ENCODE results near the gene ZKSCAN8. TPM values are rescaled to one million over a fixed set of nuclear protein-coding genes. Genes with fewer than 3 reads are reported as not detected.

The ZKSCAN8 gene
- total RNA-seq, 1 donor from 2014 or later: 29.8 TPM

DNA sequence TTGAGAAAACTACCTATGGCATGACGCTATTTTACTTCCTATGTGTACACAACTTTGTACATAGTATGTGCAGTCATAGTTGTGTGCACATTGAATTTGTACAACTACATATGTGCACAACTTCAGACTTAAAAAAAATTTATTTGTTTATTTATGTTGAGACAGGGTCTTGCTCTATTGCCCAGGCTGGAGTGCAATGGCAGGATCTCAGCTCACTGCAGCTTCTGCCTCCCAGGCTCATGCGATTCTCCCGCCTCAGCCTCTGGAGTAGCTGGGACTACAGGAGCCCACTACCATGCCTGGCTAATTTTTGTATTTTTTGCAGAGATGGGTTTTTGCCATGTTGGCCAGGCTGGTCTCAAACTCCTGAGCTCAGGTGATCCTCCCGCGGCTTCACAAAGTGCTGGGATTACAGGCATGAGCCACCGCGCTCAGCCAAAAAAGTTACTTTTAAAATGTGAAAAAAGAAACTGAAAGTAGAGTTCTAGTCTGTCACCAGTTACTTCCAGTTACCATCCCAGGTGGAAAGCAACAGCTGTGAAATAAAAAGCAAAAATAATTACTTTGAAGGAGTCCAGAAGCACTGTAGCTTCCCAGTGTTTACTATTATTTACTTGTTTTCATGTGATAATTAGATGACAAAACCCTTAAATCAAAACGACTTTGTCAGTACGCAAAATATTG, 1.7 kb upstream of the ZKSCAN8 start:
- no peak for DNase-seq

DNA sequence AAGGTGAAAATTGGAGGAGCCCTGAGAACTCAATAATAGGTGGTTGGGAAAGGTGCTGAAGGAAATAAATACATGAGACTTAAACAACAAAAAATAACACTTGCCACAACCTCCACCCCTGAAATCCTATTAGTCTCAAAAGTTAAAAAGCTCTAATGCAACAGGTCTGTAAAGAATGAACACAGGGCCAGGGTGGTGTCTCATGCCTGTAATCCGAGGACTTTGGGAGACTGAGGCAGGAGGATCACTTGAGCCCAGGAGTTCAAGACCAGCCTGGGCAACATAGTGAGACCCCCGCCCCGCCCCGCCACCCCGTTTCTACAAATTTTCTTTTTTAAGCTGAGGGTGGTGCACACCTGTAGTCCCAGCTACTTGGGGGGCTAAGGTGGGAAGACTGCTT, 1.1 kb upstream of the ZKSCAN8 start:
- DNase-seq: no peak

DNA sequence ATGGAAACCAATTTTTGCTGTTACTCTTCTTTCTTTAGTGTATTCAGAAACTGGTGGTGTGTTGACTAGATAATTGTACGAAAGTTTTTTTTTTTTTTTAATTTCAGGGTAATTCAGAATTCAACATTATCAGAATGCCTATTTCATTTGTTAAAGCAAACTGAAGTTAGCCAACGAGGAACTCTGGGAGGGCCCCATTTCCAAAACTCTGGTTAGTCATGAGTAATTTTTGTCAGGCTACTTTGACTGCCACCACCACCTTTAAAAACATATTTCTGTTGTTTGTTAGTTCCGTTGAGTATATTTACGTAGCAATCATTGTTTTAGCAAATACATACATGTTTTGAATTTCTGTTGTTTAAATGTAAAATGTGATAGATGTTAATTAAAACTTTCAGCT, 763 bp downstream of the ZKSCAN8 start:
- no peak for DNase-seq

DNA sequence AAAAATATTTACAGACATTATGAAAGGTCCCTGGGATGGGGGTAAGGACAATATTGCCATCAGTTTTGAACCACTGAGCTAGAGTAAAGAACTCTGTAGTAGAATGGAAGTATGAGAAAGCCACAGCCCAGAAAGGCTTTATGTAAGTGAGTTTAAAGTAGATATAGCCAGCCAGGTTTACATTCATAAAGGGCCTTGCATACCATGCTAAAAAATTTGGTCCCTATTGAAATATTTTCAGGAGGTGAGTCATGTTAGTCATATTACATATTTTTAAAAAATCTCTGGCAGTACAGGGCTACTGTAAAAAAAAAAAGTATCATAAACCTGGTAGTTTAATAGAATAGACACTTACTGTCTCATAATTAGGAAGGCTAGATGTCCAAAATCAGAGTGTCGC, 3.5 kb downstream of the ZKSCAN8 start:
- no peak for DNase-seq

DNA sequence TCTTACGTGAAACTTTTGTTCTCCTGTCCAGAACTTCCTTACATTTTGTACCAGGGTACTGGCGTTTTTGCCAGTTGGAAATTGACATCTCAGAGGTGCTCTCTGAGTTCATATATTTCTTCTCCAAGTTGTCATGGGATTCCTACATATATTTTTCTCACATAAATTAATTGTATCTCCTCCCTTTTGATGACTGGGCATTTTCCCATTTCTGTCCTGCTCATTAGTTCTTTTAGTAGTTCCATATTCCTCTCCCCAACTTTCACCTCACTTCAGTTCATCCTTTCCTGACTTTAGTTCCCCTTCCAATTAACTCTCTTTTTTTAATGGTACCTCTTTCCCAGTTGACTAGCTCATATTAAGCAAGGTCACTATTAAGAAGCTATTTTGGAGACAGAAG, 10.8 kb downstream of the ZKSCAN8 start:
- DNase-seq: no peak

DNA sequence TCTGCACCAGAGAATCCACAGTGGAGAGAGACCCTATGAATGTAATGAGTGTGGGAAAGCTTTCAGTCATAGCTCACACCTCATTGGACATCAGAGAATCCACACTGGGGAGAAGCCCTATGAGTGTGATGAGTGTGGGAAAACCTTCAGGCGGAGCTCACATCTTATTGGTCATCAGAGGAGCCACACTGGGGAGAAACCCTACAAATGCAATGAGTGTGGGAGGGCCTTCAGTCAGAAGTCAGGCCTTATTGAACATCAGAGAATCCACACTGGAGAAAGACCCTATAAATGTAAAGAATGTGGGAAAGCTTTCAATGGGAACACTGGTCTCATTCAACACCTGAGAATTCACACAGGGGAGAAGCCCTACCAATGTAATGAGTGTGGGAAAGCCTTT, 11.9 kb downstream of the ZKSCAN8 start:
- DNase-seq: no peak

- no peak for DNase-seq
These were observed 12.7 kb downstream of the ZKSCAN8 start for GRCh38 chr6:28154357-28154756.

GRCh38 chr6:28158318-28158717, 16.6 kb downstream of the ZKSCAN8 start:
- DNase-seq: no peak

GRCh38 chr6:28159029-28159607, 17.4 kb downstream of the ZKSCAN8 start:
- DNase-seq: no peak

GRCh38 chr6:28160233-28160632, 18.6 kb downstream of the ZKSCAN8 start:
- DNase-seq: no peak

- peak; percentile 84 for DNase-seq
These were observed 19.9 kb downstream of the ZKSCAN8 start for GRCh38 chr6:28161410-28162079.

DNA sequence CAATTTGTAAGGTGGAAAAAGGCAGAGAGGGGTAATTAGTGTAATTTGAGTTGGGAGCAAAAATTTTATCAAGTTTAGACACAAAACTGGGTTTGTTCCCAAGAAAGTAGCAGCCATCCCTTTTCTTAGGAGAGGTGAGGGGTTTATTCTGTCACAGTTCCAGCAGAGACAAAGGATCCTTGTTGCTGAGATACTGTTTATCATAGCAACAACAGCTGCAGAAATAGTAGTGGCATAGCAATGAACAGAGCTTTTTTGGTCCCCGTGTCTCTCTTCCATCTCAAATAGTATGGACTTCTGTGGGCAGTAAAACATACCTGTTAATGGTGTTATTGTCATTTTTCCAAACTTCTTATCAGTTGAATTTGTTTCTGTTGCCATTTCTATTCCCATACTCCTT, 23.9 kb downstream of the ZKSCAN8 start:
- peak; percentile 40 for DNase-seq

GRCh38 chr6:28167068-28167467, 25.4 kb downstream of the ZKSCAN8 start:
- no peak for DNase-seq

DNA sequence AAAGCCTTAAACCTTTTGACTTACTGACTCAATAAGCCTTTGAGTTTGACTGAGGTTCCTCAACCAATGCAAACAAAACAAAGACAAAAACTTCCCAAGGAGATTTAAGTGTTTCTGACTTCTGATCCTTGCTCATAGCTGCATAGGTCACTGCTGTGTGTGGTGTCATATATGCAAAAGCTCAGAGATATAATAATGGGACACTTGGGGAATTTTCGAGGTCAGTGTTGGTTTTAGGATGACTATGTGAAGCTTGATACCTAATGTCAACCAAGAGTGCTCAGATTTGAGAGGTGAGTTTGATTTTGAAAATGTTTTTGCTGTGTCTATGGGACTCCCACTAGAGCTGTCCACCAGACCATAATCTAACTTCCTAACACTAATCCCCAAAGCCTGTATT, 26.2 kb downstream of the ZKSCAN8 start:
- DNase-seq: no peak

- DNase-seq: no peak
These were observed 29.6 kb downstream of the ZKSCAN8 start for GRCh38 chr6:28171271-28171670.

DNA sequence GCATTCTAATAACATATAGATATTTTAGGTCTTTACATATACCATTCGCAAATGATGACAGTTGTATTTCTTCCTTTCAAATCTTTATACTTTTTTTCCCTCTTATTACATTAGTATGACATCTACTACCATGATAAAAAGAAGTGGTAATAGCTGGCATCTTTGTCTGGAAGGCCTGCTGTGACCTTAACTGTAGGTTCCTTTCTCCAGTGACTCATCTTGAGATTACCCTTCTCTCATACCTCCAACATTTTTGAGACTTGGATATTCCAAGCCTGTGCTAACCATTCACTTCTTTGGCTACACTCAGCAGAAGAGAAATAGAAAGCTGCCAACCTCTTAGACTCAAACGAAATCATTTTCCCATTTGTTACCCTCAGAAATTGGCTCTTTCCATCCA, 30.3 kb downstream of the ZKSCAN8 start:
- DNase-seq: no peak

DNA sequence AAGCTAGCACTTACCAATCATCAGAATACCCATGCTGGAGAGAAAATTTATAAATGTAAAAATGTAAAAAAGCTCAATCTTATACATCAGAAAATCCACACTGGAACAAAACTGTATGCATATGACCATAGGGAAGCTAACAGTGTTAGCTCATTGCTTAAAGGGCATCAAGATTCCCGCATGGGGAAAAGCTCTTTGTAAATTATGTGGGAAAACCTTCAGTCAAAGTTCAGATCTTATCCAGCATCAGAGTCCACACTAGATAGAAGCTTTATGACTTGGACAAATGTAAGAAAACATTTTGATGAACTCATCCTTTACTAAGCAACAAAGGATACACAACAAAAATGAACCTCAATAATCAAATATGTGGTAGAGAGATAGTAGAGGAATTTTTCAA, 34.7 kb downstream of the ZKSCAN8 start:
- DNase-seq: no peak

GRCh38 chr6:28182255-28182654, 40.6 kb downstream of the ZKSCAN8 start:
- no peak for DNase-seq

DNA sequence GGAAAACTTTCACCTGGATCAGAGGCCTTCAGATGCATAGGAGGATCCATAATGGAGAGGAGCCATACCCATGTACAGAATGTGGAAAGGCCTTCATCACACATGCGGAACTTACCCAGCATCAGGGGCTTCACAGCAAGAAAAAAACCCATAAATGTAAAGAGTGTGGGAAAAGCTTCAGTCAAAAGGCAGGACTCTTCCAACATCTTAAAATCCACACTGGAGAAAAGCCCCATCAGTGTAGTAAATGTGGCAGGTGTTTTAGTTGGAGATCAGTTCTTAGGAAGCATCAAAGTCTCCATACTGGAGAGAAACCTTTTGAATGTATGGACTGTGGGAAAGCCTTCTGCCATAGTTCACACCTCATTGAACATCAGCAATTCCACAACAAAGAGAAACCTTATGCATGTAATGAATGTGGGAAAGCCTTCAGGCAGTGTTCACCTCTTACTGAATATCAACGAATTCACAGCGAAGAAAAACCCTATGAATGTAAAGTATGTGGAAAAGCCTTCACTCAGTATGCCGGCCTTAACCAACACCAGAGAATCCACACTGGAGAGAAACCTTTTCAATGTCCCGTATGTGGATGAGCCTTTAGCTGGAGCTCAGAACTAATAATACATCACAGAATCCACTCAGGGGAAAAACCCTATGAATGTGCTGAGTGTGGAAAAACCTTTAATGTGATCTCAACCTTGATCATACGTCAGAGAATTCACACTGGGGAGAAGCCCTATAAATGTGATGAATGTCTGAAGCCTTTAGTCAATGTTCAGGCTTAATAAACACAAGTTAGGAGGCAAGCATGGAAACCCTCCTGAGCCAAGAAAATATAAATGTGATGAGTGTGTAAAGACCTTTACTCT, 46.7 kb downstream of the ZKSCAN8 start:
- no peak for DNase-seq

DNA sequence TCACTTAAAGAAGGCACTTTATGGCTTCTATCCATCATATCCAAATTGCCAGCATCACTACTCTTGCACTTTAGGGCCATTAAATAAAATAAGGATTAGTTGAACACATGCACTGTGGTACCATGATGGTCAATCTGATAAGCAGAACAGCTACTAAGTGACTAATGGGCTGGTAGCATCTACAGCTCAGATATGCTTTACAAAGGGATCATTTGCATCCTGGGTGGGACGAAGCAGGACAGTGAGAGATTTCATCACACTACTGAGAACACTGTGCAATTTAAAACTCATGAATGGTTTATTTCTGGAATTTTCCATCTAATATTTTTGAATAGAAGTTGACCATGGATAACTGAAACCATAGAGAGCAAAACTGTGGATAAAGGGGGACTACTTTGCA, 58.3 kb downstream of the ZKSCAN8 start:
- no peak for DNase-seq

GRCh38 chr6:28203201-28203600, 61.5 kb downstream of the ZKSCAN8 start:
- DNase-seq: no peak

- DNase-seq: no peak
These were observed 64.2 kb downstream of the ZKSCAN8 start for GRCh38 chr6:28205879-28206278.

- DNase-seq: no peak
These were observed 64.8 kb downstream of the ZKSCAN8 start for GRCh38 chr6:28206527-28206926.
